Thoracic aorta (tissue), 2 donors: ENCODE data around the gene ILDR2. TPM values are rescaled to one million over a fixed set of nuclear protein-coding genes. Genes with fewer than 3 reads are reported as not detected.
A peak's percentile ranks its signal among the peaks of the same experiment; 100 is the strongest.

ENCODE experiments used
- ATAC-seq: fragments of 150-250 bp; one replicate; pipeline ENCODE4 v1.8.0; 2017; ENCODE audit warnings: low read depth; ENCODE audit not compliant: insufficient number of reproducible peaks, low FRiP score
- DNase-seq: peaks from one replicate; pipeline ENCODE4 v3.0.0-alpha.2; 2020; ENCODE audit warnings: low spot score
- H3K27ac ChIP-seq, 2 donors: fragments of 200-600 bp; sonication (generic); 1 replicate in 1 of 2; 2 replicates in 1 of 2; pipeline ENCODE4 v1.5.1; 2016; ENCODE audit warnings: mild to moderate bottlenecking in 2 of 2, moderate library complexity in 2 of 2
- H3K27me3 ChIP-seq: fragments of 200-600 bp; sonication (generic); replicated peaks from 2 replicates; pipeline ENCODE4 v1.6.0; 2016; ENCODE audit warnings: mild to moderate bottlenecking; ENCODE audit not compliant: insufficient read depth
- H3K36me3 ChIP-seq: fragments of 200-600 bp; sonication (generic); one replicate; pipeline ENCODE4 v1.5.1; 2016
- H3K4me1 ChIP-seq, 2 donors: fragments of 200-600 bp; sonication (generic); 1 replicate in 1 of 2; 2 replicates in 1 of 2; pipeline versions ENCODE4 v1.5.1 to v1.6.0; 2016; ENCODE audit warnings: low read depth in 2 of 2, mild to moderate bottlenecking in 1 of 2; ENCODE audit not compliant: control insufficient read depth in 1 of 2
- H3K4me3 ChIP-seq: fragments of 200-600 bp; sonication (generic); 2 replicates; pipeline ENCODE4 v1.5.1; 2016; ENCODE audit warnings: mild to moderate bottlenecking
- H3K9me3 ChIP-seq: fragments of 200-600 bp; sonication (generic); 2 replicates; pipeline ENCODE4 v1.5.1; 2016
- CTCF ChIP-seq: fragments of 200-600 bp; sonication (generic); IDR thresholded peaks from one replicate; pipeline ENCODE4 v1.5.1; 2019; ENCODE audit warnings: antibody characterized with exemption
- total RNA-seq, 2 donors: library from RNA; depleted of rRNA; stranded (reverse); fragments of >200 nt; gene quantifications; one replicate each; pipeline versions ENCODE4 v1.1.0 to v1.2.3, GENCODE V29; 2016

Gene ILDR2
- total RNA-seq, 2 donors from 2014 or later = 0.85 TPM; not detected in 1

- no peaks in the 10 kb centered on the region for H3K27me3 ChIP-seq
- ATAC-seq = no peak
- no peaks in the 10 kb centered on the region for H3K36me3 ChIP-seq
- peak; percentile 11 for DNase-seq
- TF ChIP-seq CTCF = peak; percentile 22
- H3K4me3 ChIP-seq = no peak overlapping the region
- no peak overlapping the region for H3K27ac ChIP-seq
- H3K9me3 ChIP-seq = peaks cover 5% of the 10 kb centered on the region
- H3K4me1 ChIP-seq = peaks cover 3 to 8% of the 10 kb centered on the region in 2 donors
These were observed 64.8 kb downstream of the ILDR2 start for GRCh38 chr1:166910396-166910994.

- TF ChIP-seq CTCF = no peak
- peaks cover 5% of the 10 kb centered on the region for H3K9me3 ChIP-seq
- ATAC-seq = no peak
These were observed 66.4 kb downstream of the ILDR2 start for GRCh38 chr1:166908942-166909341.

GRCh38 chr1:166907763-166908162 is 67.6 kb downstream of the ILDR2 start:
- H3K36me3 ChIP-seq = no peaks in the 10 kb centered on the region
- no peak for DNase-seq
- H3K4me3 ChIP-seq = no peak overlapping the region
- H3K9me3 ChIP-seq = peaks cover 5% of the 10 kb centered on the region
- H3K4me1 ChIP-seq = peaks cover 9 to 18% of the 10 kb centered on the region in 2 donors
- no peak overlapping the region for H3K27ac ChIP-seq
- H3K27me3 ChIP-seq = no peaks in the 10 kb centered on the region
- ATAC-seq = no peak
- TF ChIP-seq CTCF = no peak

More at GRCh38 chr1:166908942-166909341, 66.4 kb downstream of the ILDR2 start:
- H3K27ac ChIP-seq = no peak overlapping the region
- H3K4me3 ChIP-seq = no peak overlapping the region
- DNase-seq = no peak
- H3K4me1 ChIP-seq = peaks cover 9 to 18% of the 10 kb centered on the region in 2 donors
- H3K36me3 ChIP-seq = no peaks in the 10 kb centered on the region
- no peaks in the 10 kb centered on the region for H3K27me3 ChIP-seq

GRCh38 chr1:166907051-166907450 is 68.3 kb downstream of the ILDR2 start:
- Histone ChIP-seq H3K4me3 (no peak overlapping the region), H3K36me3 (no peaks in the 10 kb centered on the region), H3K9me3 (peaks cover 5% of the 10 kb centered on the region), H3K27me3 (no peaks in the 10 kb centered on the region), H3K4me1 (peaks cover 9 to 18% of the 10 kb centered on the region in 2 donors), H3K27ac (no peak overlapping the region)
- DNase-seq = no peak
- ATAC-seq = no peak
- TF ChIP-seq CTCF = no peak

GRCh38 chr1:166906647-166907046 is 68.7 kb downstream of the ILDR2 start:
- no peak for TF ChIP-seq CTCF
- DNase-seq (no peak), ATAC-seq (no peak)
- H3K36me3 ChIP-seq = no peaks in the 10 kb centered on the region
- peaks cover 9 to 18% of the 10 kb centered on the region in 2 donors for H3K4me1 ChIP-seq
- no peaks in the 10 kb centered on the region for H3K27me3 ChIP-seq
- H3K4me3 ChIP-seq = no peak overlapping the region
- H3K27ac ChIP-seq = peak overlapping the region in 1 of 2 donors; percentile 60
- H3K9me3 ChIP-seq = peaks cover 5% of the 10 kb centered on the region
